A549 treated with Mapracorat at 1 μM for 4 hours (cell line): Measurements from ENCODE around the gene DHTKD1. TPM values are rescaled to one million over a fixed set of nuclear protein-coding genes. Genes with fewer than 3 reads are reported as not detected.

Experiments
- total RNA-seq: library from RNA; stranded (reverse); fragments of 200-300 nt; extraction: Qiagen RNA extraction; gene quantifications from 5 replicates; pipeline ENCODE4 v1.2.3, GENCODE V29; 2022

DHTKD1 gene, protein sequence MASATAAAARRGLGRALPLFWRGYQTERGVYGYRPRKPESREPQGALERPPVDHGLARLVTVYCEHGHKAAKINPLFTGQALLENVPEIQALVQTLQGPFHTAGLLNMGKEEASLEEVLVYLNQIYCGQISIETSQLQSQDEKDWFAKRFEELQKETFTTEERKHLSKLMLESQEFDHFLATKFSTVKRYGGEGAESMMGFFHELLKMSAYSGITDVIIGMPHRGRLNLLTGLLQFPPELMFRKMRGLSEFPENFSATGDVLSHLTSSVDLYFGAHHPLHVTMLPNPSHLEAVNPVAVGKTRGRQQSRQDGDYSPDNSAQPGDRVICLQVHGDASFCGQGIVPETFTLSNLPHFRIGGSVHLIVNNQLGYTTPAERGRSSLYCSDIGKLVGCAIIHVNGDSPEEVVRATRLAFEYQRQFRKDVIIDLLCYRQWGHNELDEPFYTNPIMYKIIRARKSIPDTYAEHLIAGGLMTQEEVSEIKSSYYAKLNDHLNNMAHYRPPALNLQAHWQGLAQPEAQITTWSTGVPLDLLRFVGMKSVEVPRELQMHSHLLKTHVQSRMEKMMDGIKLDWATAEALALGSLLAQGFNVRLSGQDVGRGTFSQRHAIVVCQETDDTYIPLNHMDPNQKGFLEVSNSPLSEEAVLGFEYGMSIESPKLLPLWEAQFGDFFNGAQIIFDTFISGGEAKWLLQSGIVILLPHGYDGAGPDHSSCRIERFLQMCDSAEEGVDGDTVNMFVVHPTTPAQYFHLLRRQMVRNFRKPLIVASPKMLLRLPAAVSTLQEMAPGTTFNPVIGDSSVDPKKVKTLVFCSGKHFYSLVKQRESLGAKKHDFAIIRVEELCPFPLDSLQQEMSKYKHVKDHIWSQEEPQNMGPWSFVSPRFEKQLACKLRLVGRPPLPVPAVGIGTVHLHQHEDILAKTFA
- total RNA-seq, result 7.9 to 10.1 TPM (median 8.7 TPM) in 5 replicates

GRCh38 chr10:12068449-12069269, at the start of gene DHTKD1:
DHTKD1 (plus strand) TSS chr10:12068954; CDS start chr10:12069034, 80 bp downstream.

DNA sequence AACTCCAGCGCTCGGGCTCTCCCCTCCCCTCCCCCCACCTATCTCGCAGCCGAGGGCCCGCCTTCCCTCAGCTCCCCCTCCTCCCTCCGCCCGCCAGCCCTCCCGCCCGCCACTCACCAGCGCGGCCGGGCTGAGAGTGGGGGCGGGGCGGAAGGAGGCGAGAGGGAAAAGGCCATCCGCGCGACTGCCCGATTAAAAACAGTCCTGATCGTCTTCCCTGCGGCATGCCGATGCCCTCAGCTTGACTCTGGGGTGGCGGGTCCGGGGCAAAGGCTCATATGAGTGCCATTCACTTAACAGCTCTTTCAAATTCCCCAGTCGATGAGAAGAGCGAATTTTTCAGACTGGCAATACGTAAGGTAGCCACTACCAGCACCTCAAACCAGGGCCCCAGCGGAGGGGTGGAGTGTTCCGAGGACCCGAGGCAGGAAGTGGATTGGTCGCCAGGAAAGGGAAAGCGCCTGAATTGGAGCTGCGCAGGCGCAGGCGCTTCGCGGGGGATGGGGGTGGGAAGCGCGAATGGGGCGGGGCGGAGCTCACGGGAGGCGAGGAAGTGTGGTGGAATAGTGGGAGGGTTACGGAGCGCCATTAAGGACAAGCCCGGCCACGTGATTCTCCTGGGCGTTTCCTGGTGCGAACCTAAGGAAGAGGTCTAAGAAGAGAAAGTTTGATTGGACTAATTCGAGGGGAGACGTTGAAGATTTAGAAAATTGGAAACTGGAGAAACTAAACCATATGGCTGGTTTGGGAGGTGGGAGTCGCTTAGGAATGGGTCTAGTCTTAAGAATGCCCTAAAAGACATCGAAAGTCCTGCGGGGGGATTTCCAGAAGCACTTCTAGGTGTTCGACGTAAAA, 25.7 kb upstream of the DHTKD1 start, which contains the start of gene UPF2:
Gene UPF2 (minus strand): TSS at position 13 of the 855 bp plus-strand sequence. CDS start 7,386 bp downstream, outside the sequence.

DNA sequence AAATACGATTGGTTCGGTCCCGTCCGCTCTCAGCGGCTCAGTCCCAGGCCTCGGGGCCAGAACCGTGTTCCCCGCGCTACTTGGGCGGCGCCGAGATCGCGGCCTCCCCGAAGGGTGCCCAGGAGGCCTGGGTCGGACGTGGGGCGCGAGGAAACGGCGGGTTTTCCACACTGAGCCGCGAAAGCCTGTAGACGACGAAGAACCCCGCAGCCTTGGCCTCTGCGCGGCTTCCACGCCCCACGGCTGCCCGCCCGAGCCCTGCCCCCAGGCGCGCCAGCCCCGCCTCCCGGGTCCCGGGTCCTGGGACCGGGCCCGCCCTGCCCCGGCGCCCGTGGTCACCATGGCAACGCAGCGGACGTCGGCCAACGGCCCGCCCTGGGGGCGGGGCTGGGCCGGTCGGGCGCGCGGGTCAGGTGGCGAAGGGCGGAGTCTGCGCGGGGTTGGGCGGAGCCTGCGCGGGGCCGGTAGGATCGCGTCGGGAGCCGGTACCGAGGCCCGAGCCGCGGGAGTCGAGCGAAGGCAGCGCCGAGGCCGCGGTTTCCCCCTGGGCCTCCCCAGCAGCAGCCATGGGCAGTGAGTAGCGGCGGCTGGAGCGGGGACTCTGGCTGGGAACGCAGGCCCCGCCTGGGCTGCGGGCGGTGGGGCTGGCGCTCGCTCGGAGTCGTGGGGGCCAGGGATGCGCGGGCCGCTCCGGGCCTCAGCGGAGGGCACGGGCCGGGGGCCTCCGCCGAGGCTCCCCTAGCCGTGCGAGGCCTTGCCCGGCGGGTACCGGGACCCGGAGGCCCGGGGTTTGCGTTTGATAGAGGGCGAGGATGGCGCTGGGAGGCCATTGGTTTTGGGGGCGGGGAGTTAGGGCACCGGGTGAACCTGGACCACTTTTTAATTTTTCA, 60.7 kb downstream of the DHTKD1 start, which contains the start of gene SEC61A2:
Gene SEC61A2 (plus strand): TSS at position 456 of the 890 bp plus-strand sequence. CDS start 111 bp downstream, at position 567.

Other genes starting within 250 kb of the DHTKD1 start
- gene PROSER2, start 245.6 kb upstream of the DHTKD1 start, total RNA-seq, result 31.8 to 48.7 TPM (median 43.6 TPM) in 5 replicates
- gene UPF2, start 26.1 kb upstream of the DHTKD1 start, total RNA-seq, result 14.1 to 15.8 TPM (median 14.7 TPM) in 5 replicates
- gene SEC61A2, start 60.7 kb downstream of the DHTKD1 start, total RNA-seq, result 11.8 to 15.7 TPM (median 14.2 TPM) in 5 replicates
- 122 to 168 TPM (median 128 TPM) in 5 replicates for gene NUDT5, start 126.9 kb downstream of the DHTKD1 start, total RNA-seq
- 122 to 187 TPM (median 127 TPM) in 5 replicates for gene CDC123, start 127.2 kb downstream of the DHTKD1 start, total RNA-seq